ENCODE measurements around the gene PTAR1.

DNA sequence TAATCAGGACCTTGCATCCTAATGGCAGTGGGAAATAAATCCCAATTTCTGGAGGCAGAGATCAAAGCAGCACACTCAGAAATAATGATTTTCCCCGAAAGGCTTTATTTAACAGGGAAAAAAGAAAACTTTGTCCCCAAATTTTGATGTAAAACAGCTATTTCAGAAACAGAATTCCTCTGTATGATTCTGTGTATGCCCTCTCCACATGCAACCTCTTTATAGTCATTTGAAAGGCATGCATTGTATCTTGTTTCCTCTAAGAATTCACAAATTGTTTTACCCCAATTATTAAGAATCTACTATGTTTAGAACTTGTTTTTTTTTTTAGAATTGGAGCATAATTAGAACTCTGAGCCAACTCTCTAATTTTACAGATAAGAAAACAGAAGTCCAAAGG lies 2.7 kb upstream of the PTAR1 start:
- TF ChIP-seq POLR2A (IDR thresholded peaks at IDR 0.05) = no peak
- TF ChIP-seq, protein P1, sequence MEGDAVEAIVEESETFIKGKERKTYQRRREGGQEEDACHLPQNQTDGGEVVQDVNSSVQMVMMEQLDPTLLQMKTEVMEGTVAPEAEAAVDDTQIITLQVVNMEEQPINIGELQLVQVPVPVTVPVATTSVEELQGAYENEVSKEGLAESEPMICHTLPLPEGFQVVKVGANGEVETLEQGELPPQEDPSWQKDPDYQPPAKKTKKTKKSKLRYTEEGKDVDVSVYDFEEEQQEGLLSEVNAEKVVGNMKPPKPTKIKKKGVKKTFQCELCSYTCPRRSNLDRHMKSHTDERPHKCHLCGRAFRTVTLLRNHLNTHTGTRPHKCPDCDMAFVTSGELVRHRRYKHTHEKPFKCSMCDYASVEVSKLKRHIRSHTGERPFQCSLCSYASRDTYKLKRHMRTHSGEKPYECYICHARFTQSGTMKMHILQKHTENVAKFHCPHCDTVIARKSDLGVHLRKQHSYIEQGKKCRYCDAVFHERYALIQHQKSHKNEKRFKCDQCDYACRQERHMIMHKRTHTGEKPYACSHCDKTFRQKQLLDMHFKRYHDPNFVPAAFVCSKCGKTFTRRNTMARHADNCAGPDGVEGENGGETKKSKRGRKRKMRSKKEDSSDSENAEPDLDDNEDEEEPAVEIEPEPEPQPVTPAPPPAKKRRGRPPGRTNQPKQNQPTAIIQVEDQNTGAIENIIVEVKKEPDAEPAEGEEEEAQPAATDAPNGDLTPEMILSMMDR (IDR thresholded peaks at IDR 0.05) = no peak

Data from lower leg skin (tissue), 3 donors.